CMK (cell line): ENCODE data around the gene PRPF40B.

ENCODE experiments used
- DNase-seq: peaks from one replicate; pipeline ENCODE4 v3.0.0-alpha.2; 2010; ENCODE audit warnings: low read depth

The PRPF40B gene

DNA sequence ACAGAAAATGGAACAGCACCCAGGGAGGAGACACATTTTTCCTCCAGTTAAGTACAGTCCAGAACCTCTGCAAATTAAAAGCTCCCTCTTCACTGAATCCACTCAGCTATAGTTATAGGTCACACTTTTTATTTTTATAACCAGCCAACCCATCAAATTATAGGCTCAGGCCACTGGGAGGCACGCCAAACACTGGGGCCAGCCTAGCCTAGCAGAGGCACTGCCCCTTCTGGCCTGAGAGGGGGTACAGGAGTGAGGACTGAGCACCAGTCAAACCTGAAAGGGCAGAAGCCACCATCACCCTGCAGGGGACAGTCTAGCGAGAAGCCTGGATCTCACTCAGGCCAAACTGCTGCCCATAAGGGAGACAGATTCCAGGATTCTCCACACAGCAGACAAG, 64.6 kb downstream of the PRPF40B start:
- no peak for DNase-seq

DNA sequence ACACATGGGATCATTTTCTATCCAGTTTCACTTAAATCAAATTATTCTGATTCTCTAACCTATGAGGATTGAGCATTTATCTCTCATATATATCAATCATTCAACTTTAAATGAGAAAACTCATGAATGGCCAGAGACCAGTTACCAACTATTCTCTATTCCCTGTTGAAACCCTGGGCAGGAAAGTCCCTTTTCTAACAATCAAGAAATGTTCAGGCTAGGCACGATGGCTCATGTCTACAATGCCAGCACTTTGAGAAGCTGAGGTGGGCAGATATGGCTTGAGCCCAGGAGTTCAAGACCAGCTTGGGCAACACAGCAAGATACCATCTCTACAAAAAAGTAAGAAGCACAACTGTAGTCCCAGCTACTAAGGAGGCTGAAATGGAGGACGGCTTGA, 65.9 kb downstream of the PRPF40B start:
- DNase-seq, result no peak

DNA sequence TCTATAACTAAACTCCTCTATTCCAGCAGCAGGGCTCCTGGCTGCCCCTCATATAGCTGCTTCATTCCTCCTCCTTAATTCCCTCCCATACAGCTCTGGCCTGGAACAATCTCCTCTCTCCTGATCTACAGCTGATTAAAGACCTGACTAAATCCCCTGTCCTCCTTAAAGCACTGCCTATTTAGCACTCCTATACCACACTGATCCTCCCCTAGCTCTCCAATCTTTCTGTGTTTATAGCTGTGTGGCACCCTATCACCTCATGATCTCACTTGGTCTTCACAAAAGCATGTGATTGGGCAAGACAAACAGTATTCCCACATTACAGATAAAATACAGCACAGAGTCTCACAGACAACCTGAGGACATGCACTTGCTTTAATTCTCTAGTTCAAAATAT, 66.4 kb downstream of the PRPF40B start:
- no peak for DNase-seq

DNA sequence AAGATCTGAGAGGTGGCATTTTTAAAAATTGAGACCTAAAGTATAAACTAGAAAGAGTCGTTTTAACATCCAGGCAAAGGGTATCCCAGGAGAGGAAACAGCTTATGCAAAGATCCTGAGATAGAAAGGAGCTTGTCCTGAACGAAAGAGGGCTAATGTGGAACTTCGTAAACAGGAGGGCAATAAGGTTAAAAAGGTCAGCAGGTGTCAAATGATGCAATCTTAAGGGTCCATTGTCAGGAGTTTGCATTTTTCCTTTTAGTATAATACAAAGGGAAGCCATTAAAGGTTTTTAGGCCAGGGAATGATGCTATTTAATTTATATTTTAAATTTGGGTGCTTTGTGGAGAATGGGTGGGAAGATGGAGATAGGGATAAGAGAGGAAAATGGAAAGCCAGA, 69.5 kb downstream of the PRPF40B start:
- DNase-seq, result no peak

DNA sequence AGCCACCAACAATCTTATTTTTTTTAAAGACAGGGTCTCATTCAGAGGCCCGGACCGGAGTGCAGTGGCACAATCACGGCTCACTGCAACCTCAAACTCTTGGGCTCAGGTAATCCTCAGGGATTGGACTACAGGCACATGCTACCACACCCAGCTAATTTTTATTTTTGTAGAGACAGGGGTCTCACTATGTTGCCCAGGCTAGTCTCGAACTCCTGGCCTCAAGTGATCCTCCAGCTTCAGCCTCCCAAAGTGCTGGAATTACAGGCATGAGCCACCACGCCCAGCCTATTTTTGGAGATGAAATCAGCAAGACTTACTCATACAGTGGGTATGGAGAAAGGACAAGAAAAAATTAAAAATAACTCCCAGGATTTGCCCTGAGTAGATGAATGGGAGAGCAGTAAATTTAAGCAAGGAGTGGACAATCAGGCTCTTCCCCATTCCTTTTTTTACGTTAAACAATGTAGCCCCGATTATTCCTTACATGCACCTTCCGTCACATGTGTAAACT, 70.6 kb downstream of the PRPF40B start:
- DNase-seq, result no peak
